Hematopoietic multipotent progenitor cell treated with erythropoietin and hydrocortisone succinate and interleukin-3 and kit ligand, for 6 days (in vitro differentiated cells): ENCODE results near the gene HNRNPCL1.
"Not testable (repeated sequence)": the region's sequence is repeated elsewhere in the genome, so short reads cannot be mapped to it uniquely, and the experiment has no call there.

Experiments
- DNase-seq: peaks from one replicate; pipeline ENCODE4 v3.0.0-alpha.2; 2015

HNRNPCL1 gene

DNA sequence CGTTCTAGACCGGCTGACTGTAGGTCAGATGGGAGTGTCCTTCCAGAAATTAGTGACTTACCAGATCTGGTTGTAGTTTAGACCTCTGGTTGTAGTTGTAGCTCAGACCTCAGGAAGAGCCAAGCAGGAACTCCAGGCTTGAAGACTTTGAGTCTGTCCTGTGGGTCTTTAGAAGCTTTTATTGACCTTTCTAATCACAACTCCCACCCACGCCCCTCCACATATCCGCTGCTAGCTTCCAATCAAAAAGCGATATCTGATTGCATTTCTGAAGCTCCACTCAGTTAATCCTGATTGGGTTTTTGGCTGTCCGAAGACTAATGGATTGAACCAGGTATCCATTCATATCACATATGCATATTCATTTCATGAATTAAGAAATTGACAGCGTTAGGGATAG, at the start of gene HNRNPCL1:
HNRNPCL1 (minus strand) TSS at position 101 of the 400 bp plus-strand sequence. CDS start 431 bp downstream, outside the sequence.
- not testable (repeated sequence) for DNase-seq

GRCh38 chr1:12898170-12898569, 49.6 kb upstream of the HNRNPCL1 start, which contains the start of gene PRAMEF10:
Gene PRAMEF10, minus strand, starts transcription at chr1:12898270. Its CDS starts 2,423 bp downstream, at chr1:12895847.
- DNase-seq = not testable (repeated sequence)

GRCh38 chr1:12886101-12886500, 37.6 kb upstream of the HNRNPCL1 start, which contains the start of gene PRAMEF4:
Gene PRAMEF4, minus strand, starts transcription at chr1:12886201. Its CDS starts 2,807 bp downstream, at chr1:12883394.
- not testable (repeated sequence) for DNase-seq

DNA sequence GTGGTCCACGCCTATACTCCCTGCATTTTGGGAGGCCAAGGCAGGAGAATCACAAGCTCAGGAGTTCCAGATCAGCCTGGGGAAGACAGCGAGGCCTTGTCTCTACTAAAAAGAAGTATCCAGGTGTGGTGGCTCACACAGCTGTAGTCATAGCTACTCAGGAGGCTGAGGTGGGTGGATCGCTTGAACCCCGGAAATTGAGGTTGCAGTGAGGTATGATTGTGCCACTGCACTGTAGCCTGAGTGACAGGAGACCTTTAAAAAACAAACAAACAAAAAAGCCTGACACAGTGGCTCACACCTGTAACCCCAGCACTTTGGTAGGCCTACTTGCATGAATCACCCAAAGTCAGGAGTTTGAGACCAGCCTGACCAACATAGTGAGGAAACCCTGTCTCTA, 29.9 kb upstream of the HNRNPCL1 start:
- not testable (repeated sequence) for DNase-seq

- DNase-seq = not testable (repeated sequence)
Observed at GRCh38 chr1:12863131-12863880, 14.8 kb upstream of the HNRNPCL1 start.

GRCh38 chr1:12856786-12857185, 8.3 kb upstream of the HNRNPCL1 start, which contains the start of gene PRAMEF2:
Gene PRAMEF2, plus strand, starts transcription at chr1:12857086. Its CDS starts 1,924 bp downstream, at chr1:12859010.
- DNase-seq = not testable (repeated sequence)

DNA sequence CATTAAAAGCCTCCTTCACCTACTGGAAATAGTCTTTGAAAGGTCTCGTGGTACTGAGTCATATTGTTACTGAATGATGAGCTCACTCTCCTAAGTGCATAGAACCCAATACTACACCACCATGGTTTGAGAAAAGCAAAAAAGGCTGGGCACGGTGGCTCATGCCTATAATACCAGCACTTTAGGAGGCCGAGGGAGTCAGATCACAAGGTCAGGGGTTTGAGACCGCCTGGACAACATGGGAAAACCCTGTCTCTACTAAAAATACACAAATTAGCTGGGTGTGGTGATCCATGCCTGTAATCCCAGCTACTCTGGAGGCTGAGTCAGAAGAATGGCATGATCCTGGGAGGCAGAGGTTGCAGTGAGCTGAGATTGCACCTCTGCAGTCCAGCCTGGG, 3.3 kb upstream of the HNRNPCL1 start:
- no peak for DNase-seq

DNA sequence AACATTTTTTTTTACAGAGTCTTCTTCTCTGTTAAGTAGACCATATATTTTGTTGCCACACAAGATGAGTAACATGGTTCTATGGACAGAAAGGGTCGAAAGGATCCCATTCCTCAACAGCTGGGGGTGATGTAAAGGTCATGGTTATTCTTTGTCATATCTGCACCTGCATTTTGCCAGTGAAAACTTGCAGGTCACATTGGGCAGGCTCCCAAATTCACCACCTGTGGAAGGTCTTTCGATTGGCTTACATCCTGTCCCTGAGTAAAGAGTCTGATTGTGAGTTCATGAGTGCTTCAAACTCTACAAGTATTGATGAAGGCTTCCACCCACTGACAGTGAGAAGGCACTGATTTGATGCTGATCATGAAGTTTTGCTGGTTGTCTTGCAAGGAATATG, 15.3 kb downstream of the HNRNPCL1 start:
- DNase-seq = not testable (repeated sequence)

GRCh38 chr1:12831310-12831709, 17.2 kb downstream of the HNRNPCL1 start, which contains the start of gene PRAMEF11:
Gene PRAMEF11, minus strand, starts transcription at chr1:12831410. Its CDS starts 2,621 bp downstream, at chr1:12828789.
- not testable (repeated sequence) for DNase-seq

DNA sequence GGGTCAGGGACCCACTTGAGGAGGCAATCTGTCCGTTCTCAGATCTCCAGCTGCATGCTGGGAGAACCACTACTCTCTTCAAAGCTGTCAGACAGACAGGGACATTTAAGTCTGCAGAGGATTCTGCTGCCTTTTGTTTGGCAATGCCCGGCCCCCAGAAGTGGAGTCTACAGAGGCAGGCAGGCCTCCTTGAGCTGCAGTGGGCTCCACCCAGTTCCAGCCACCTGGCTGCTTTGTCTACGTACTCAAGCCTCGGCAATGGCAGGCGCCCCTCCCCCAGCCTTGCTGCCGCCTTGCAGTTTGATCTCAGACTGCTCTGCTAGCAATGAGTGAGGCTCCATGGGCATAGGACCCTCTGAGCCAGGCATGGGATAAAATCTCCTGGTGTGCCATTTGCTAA, 29.5 kb downstream of the HNRNPCL1 start:
- DNase-seq = not testable (repeated sequence)

DNA sequence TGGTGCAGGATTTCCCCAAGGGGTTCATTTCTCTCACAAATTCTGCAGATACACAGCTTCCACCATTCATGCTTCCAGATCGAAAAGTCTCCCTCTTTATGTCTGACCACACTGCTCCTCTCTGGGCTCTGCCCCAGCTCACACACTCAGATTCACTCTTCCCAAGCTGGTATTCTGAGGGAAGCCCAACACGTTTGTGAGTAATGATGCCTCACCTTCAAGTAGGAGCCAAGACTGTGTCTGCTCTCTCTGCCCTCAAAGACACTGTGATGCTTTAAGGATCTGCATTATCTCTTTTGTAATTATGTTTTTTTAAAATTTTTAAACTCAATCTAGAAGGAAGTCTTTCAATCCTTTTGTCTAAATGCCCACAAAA, 37.1 kb downstream of the HNRNPCL1 start:
- no peak for DNase-seq

DNA sequence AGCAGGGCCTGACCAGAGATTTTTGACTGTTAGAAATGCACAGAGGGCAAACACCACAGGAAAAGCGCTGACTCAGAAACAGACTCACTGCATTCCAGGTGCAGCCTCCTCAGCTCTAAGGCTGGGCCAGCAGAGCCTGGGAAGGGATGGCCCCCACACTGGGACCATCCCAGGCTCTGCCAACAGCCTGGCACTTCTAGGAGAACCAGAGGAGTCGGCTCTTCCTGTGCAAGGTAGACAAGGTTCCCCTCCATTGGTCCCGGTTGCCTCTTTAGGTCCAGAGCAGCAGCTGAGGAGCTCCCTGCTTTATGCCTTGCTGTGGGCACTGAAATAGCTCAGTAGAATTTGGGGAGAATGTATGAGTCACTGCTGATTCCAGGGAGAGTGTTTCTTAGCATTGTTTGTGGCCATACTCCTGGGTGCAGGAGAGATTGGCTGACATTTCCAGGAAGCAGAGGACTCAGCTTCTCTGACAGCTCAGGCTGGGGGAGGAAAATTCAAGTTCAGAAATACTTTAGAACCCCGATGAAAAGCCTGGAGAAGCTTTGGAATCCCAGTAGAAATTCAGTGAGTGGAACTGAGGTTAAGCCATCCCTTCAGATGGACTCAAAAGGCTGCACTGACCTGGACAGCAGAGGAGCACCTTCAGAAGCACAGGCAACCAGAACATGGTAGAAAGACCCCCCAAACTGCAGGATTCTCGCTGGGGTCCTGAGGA, 37.7 kb downstream of the HNRNPCL1 start:
- DNase-seq = no peak

GRCh38 chr1:12809933-12810332, 38.6 kb downstream of the HNRNPCL1 start:
- no peak for DNase-seq

DNA sequence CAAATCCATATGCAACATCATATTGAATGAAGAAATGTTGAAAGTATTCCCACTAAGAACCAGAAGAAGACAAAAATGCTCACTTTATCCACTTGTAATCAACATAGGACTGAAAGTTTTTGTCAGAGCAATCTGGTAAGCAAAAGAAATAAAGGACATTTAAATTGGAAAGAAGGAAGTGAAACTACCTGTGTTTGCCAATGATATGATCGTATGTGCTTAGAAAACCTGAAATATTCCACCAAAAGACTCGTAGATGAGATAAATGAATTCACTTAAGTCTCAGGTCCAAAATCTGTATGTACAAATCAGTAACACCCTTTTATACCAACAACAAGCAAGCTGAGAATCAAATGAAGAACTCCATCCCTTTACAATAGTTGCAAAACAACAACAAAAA, 48.8 kb downstream of the HNRNPCL1 start:
- DNase-seq = no peak

- DNase-seq = no peak
Observed at GRCh38 chr1:12798911-12799310, 49.6 kb downstream of the HNRNPCL1 start.
